KMS-11 (cell line): ENCODE results near the gene GARIN5B.

ENCODE experiments used
- H2AFZ ChIP-seq: fragments of 200-600 bp; sonication (generic); 2 replicates; pipeline ENCODE4 v1.6.1; 2016; ENCODE audit warnings: antibody characterized with exemption, mixed run types, low read depth
- H3K27ac ChIP-seq: fragments of 200-600 bp; sonication (generic); 2 replicates; pipeline ENCODE4 v1.6.1; 2016; ENCODE audit warnings: mild to moderate bottlenecking, mixed run types
- H3K27me3 ChIP-seq: fragments of 200-600 bp; sonication (generic); 2 replicates; pipeline ENCODE4 v1.6.1; 2017; ENCODE audit warnings: mild to moderate bottlenecking, low read depth, mixed run types, moderate library complexity; ENCODE audit not compliant: insufficient read depth
- H3K36me3 ChIP-seq: fragments of 200-600 bp; sonication (generic); 2 replicates; pipeline ENCODE4 v1.6.1; 2017; ENCODE audit warnings: mild to moderate bottlenecking, mixed run types; ENCODE audit not compliant: insufficient read depth
- H3K4me1 ChIP-seq: fragments of 200-600 bp; sonication (generic); 2 replicates; pipeline ENCODE4 v1.6.1; 2016; ENCODE audit warnings: mild to moderate bottlenecking, low read depth, mixed run types; ENCODE audit not compliant: poor library complexity, severe bottlenecking
- H3K4me2 ChIP-seq: fragments of 200-600 bp; sonication (generic); 2 replicates; pipeline ENCODE4 v1.7.0; 2016; ENCODE audit warnings: mild to moderate bottlenecking, mixed run types
- H3K4me3 ChIP-seq: fragments of 200-600 bp; sonication (generic); IDR thresholded peaks from 2 replicates; pipeline ENCODE4 v1.6.1; 2017; ENCODE audit warnings: low read depth, low read length, mixed read lengths; ENCODE audit not compliant: insufficient read depth
- H3K79me2 ChIP-seq: fragments of 200-600 bp; sonication (generic); 2 replicates; pipeline ENCODE4 v1.6.1; 2016; ENCODE audit warnings: low read depth, mixed run types; ENCODE audit not compliant: insufficient read depth
- H3K9ac ChIP-seq: fragments of 200-600 bp; sonication (generic); 2 replicates; pipeline ENCODE4 v1.6.1; 2016; ENCODE audit warnings: mild to moderate bottlenecking, mixed run types
- H4K20me1 ChIP-seq: fragments of 200-600 bp; sonication (generic); 2 replicates; pipeline ENCODE4 v1.6.1; 2016; ENCODE audit warnings: mild to moderate bottlenecking, mixed run types; ENCODE audit not compliant: insufficient read depth
- CTCF ChIP-seq: fragments of 200-600 bp; sonication (generic); conservative IDR thresholded peaks from 2 replicates; pipeline ENCODE4 v1.6.1; 2017; ENCODE audit warnings: low read depth, mild to moderate bottlenecking, antibody characterized with exemption, low read length, moderate library complexity, mixed read lengths

The GARIN5B gene

GRCh38 chr19:55353356-55353802 lies 9.7 kb downstream of the GARIN5B start:
- Histone ChIP-seq H3K4me3 (no peak overlapping the region), H4K20me1 (no peaks in the 10 kb centered on the region), H3K4me2 (peak overlapping the region; percentile 85), H3K9ac (no peak overlapping the region), H3K27me3 (peaks cover 61% of the 10 kb centered on the region), H2AFZ (peak overlapping the region; percentile 66), H3K4me1 (peaks cover 3% of the 10 kb centered on the region), H3K36me3 (no peaks in the 10 kb centered on the region), H3K79me2 (no peaks in the 10 kb centered on the region), H3K27ac (no peak overlapping the region)
- no peak for TF ChIP-seq CTCF

GRCh38 chr19:55352549-55353145 lies 10.4 kb downstream of the GARIN5B start:
- peaks cover 3% of the 10 kb centered on the region for H3K4me1 ChIP-seq
- TF ChIP-seq CTCF = no peak
- no peaks in the 10 kb centered on the region for H4K20me1 ChIP-seq
- H3K79me2 ChIP-seq = no peaks in the 10 kb centered on the region
- no peak overlapping the region for H3K4me2 ChIP-seq
- no peak overlapping the region for H3K4me3 ChIP-seq
- peaks cover 55% of the 10 kb centered on the region for H3K27me3 ChIP-seq
- no peaks in the 10 kb centered on the region for H3K36me3 ChIP-seq
- no peak overlapping the region for H2AFZ ChIP-seq
- no peak overlapping the region for H3K27ac ChIP-seq
- no peak overlapping the region for H3K9ac ChIP-seq

DNA sequence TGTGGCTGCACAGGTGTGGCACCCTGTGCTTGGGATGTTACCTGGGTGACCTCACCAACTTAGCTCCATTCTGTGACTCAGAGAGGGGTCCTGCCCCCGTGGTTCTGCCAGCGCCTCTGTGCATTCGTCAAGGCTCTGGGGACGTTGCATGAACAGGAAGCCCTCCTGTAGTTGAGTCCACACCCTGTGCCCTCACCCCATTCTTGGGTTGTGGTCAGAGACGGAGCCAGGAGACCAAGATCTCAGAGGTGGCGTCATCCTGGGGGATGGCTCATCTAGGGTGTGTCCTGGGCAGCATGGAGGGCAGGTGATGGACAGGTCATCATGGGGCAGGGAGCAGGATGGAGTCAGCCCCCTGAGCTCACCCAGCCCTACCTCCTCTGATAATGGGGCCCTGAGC lies 11.0 kb downstream of the GARIN5B start:
- Histone ChIP-seq H3K36me3 (no peaks in the 10 kb centered on the region), H3K4me1 (peaks cover 3% of the 10 kb centered on the region), H3K4me2 (no peak overlapping the region), H3K9ac (no peak overlapping the region), H4K20me1 (no peaks in the 10 kb centered on the region), H3K79me2 (no peaks in the 10 kb centered on the region), H3K4me3 (no peak overlapping the region), H3K27me3 (peaks cover 49% of the 10 kb centered on the region), H2AFZ (no peak overlapping the region), H3K27ac (no peak overlapping the region)
- TF ChIP-seq CTCF = no peak

DNA sequence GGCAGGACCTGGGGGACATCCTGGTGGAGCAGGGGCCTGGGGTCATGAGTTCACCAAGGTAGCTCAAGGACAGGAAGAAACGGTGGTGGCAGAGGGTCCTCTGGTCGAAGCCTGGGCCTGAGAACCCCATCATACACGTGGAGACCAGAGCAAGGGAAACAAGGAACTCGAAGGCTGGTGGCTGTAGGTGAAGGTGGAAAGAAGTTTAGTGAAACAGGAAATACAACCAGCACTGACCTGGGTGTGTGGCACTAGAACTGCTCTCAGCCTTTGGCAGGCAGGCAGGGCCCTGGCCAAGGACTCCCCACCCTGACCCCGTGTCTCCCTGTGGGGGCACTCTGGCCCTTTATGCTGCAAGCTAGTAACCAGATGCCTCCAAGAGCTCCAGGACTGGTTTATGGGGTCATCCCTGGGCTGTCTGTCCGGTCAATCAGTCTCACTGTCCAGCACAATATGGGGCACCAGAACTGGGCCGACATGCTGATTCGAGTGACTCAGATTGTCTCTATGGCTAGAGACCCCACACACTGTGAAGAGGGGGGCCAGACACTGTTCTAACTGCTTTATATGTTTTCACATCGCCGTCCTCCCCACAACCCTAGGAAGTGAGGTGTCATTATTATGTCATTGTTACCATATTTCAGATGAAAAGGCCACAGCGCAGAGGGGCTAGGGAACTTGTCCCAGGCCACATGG lies 12.3 kb downstream of the GARIN5B start:
- no peak overlapping the region for H3K9ac ChIP-seq
- H3K4me3 ChIP-seq = no peak overlapping the region
- H3K36me3 ChIP-seq = no peaks in the 10 kb centered on the region
- peaks cover 37% of the 10 kb centered on the region for H3K27me3 ChIP-seq
- H2AFZ ChIP-seq = no peak overlapping the region
- H3K4me2 ChIP-seq = no peak overlapping the region
- no peak overlapping the region for H3K27ac ChIP-seq
- H4K20me1 ChIP-seq = no peaks in the 10 kb centered on the region
- TF ChIP-seq CTCF = no peak
- peaks cover 3% of the 10 kb centered on the region for H3K4me1 ChIP-seq
- H3K79me2 ChIP-seq = no peaks in the 10 kb centered on the region
